Measurements from ENCODE around the gene RPS28.
"Not testable (repeated sequence)": the region's sequence is repeated elsewhere in the genome, so short reads cannot be mapped to it uniquely, and the experiment has no call there.

The RPS28 gene

GRCh38 chr19:8321067-8321985 is at the start of gene RPS28, which contains the start of gene NDUFA7:
Gene RPS28, plus strand, starts transcription at chr19:8321496. Its CDS starts 35 bp downstream, at chr19:8321531.
Gene NDUFA7, minus strand, starts transcription at chr19:8321375. Its CDS starts 17 bp downstream, at chr19:8321358.
- FAIRE-seq (no peak), DNase-seq (ENCODE audit: insufficient read length, low spot score) (peak; percentile 90)
- TF ChIP-seq CTCF (IDR thresholded peaks at IDR 0.05; ENCODE audit: insufficient read depth, missing control alignments), result peak; percentile 32

GRCh38 chr19:8276508-8276907 is 44.8 kb upstream of the RPS28 start:
- FAIRE-seq; DNase-seq (ENCODE audit: insufficient read length, low spot score): not testable (repeated sequence)

GRCh38 chr19:8291337-8291736 is 30.0 kb upstream of the RPS28 start:
- DNase-seq (ENCODE audit: insufficient read length, low spot score); FAIRE-seq: not testable (repeated sequence)

- DNase-seq (ENCODE audit: insufficient read length, low spot score) (no peak), FAIRE-seq (no peak)
- TF ChIP-seq CTCF (IDR thresholded peaks at IDR 0.05; ENCODE audit: insufficient read depth, missing control alignments), result no peak
These were observed 19.0 kb upstream of the RPS28 start for GRCh38 chr19:8302357-8302691.

- TF ChIP-seq CTCF (IDR thresholded peaks at IDR 0.05; ENCODE audit: insufficient read depth, missing control alignments), result no peak
- no peak for FAIRE-seq
- no peak for DNase-seq (ENCODE audit: insufficient read length, low spot score)
These were observed 18.6 kb upstream of the RPS28 start for GRCh38 chr19:8302734-8303133.

- FAIRE-seq (no peak), DNase-seq (ENCODE audit: insufficient read length, low spot score) (no peak)
- no peak for TF ChIP-seq CTCF (IDR thresholded peaks at IDR 0.05; ENCODE audit: insufficient read depth, missing control alignments)
These were observed 16.3 kb upstream of the RPS28 start for GRCh38 chr19:8304841-8305621.

GRCh38 chr19:8305798-8306197 is 15.5 kb upstream of the RPS28 start:
- DNase-seq (ENCODE audit: insufficient read length, low spot score), result no peak
- TF ChIP-seq CTCF (IDR thresholded peaks at IDR 0.05; ENCODE audit: insufficient read depth, missing control alignments), result no peak
- no peak for FAIRE-seq
